ENCODE data around the gene PPP2R3B.
A peak's percentile ranks its signal among the peaks of the same experiment; 100 is the strongest.
"Not testable (repeated sequence)": the region's sequence is repeated elsewhere in the genome, so short reads cannot be mapped to it uniquely, and the experiment has no call there.

The PPP2R3B gene

GRCh38 chrX:318739-319578 lies 67.7 kb downstream of the PPP2R3B start, which contains the start of gene GTPBP6:
Gene GTPBP6, minus strand, starts transcription at chrX:318796. Its CDS starts 9 bp downstream, at chrX:318787.
- peak; percentile 100 for DNase-seq (ENCODE audit: low read depth)

GRCh38 chrX:318068-318738 lies 68.5 kb downstream of the PPP2R3B start:
- DNase-seq (ENCODE audit: low read depth), result peak; percentile 99

- no peak for DNase-seq (ENCODE audit: low read depth)
Observed at GRCh38 chrX:317424-318067, 69.2 kb downstream of the PPP2R3B start.

- no peak for DNase-seq (ENCODE audit: low read depth)
Observed at GRCh38 chrX:316351-317325, 70.1 kb downstream of the PPP2R3B start.

GRCh38 chrX:314781-315595 lies 71.7 kb downstream of the PPP2R3B start:
- DNase-seq (ENCODE audit: low read depth), result no peak

GRCh38 chrX:314049-314448 lies 72.7 kb downstream of the PPP2R3B start:
- no peak for DNase-seq (ENCODE audit: low read depth)

GRCh38 chrX:313546-313945 lies 73.2 kb downstream of the PPP2R3B start:
- no peak for DNase-seq (ENCODE audit: low read depth)

GRCh38 chrX:312621-313331 lies 73.9 kb downstream of the PPP2R3B start:
- DNase-seq (ENCODE audit: low read depth), result no peak

- DNase-seq (ENCODE audit: low read depth), result no peak
Observed at GRCh38 chrX:311156-312129, 75.3 kb downstream of the PPP2R3B start.

GRCh38 chrX:310621-311155 lies 76.0 kb downstream of the PPP2R3B start:
- no peak for DNase-seq (ENCODE audit: low read depth)

- no peak for DNase-seq (ENCODE audit: low read depth)
Observed at GRCh38 chrX:308821-309520, 77.7 kb downstream of the PPP2R3B start.

- DNase-seq (ENCODE audit: low read depth), result no peak
Observed at GRCh38 chrX:307261-308111, 79.2 kb downstream of the PPP2R3B start.

GRCh38 chrX:306614-307251 lies 80.0 kb downstream of the PPP2R3B start:
- DNase-seq (ENCODE audit: low read depth), result not testable (repeated sequence)

- DNase-seq (ENCODE audit: low read depth), result not testable (repeated sequence)
Observed at GRCh38 chrX:305781-306613, 80.7 kb downstream of the PPP2R3B start.

- DNase-seq (ENCODE audit: low read depth), result no peak
Observed at GRCh38 chrX:302975-303374, 83.7 kb downstream of the PPP2R3B start.

GRCh38 chrX:300334-300733 lies 86.4 kb downstream of the PPP2R3B start:
- DNase-seq (ENCODE audit: low read depth), result no peak

Data from iris pigment epithelial cell (primary cell).